HG03565 (cell line): ENCODE results near the gene SMIM33.
A peak's percentile ranks its signal among the peaks of the same experiment; 100 is the strongest.
"Not testable (repeated sequence)": the region's sequence is repeated elsewhere in the genome, so short reads cannot be mapped to it uniquely, and the experiment has no call there.

Experiments used
- ATAC-seq: cut with Tn5 transposase; IDR thresholded peaks from one replicate; pipeline ENCODE4 v1.9.1; 2021; ENCODE audit warnings: mild to moderate bottlenecking, moderate library complexity; ENCODE audit not compliant: unreplicated experiment

Gene SMIM33

GRCh38 chr5:139456776-139457175 lies 14.0 kb upstream of the SMIM33 start:
- ATAC-seq: no peak

- no peak for ATAC-seq
Observed at GRCh38 chr5:139457241-139457640, 13.6 kb upstream of the SMIM33 start.

GRCh38 chr5:139457653-139458306 lies 13.0 kb upstream of the SMIM33 start:
- ATAC-seq: no peak

GRCh38 chr5:139458580-139459407 lies 12.0 kb upstream of the SMIM33 start:
- peak; percentile 41 for ATAC-seq

- no peak for ATAC-seq
Observed at GRCh38 chr5:139459451-139459934, 11.3 kb upstream of the SMIM33 start.

GRCh38 chr5:139460455-139460854 lies 10.3 kb upstream of the SMIM33 start:
- ATAC-seq: no peak

GRCh38 chr5:139461176-139461575 lies 9.6 kb upstream of the SMIM33 start:
- ATAC-seq: no peak

GRCh38 chr5:139461698-139462097 lies 9.1 kb upstream of the SMIM33 start:
- ATAC-seq: no peak

- no peak for ATAC-seq
Observed at GRCh38 chr5:139462586-139463276, 8.1 kb upstream of the SMIM33 start, which contains the start of gene ECSCR. Gene ECSCR, minus strand, starts transcription at chr5:139462743. Its CDS starts 73 bp downstream, at chr5:139462670.

- no peak for ATAC-seq
Observed at GRCh38 chr5:139468421-139468931, 2.3 kb upstream of the SMIM33 start.

- no peak for ATAC-seq
Observed at GRCh38 chr5:139472386-139473030, 1.7 kb downstream of the SMIM33 start.

- no peak for ATAC-seq
Observed at GRCh38 chr5:139473105-139473504, 2.3 kb downstream of the SMIM33 start.

GRCh38 chr5:139473565-139473964 lies 2.8 kb downstream of the SMIM33 start:
- ATAC-seq: no peak

GRCh38 chr5:139474890-139475791 lies 4.3 kb downstream of the SMIM33 start:
- ATAC-seq: no peak

- no peak for ATAC-seq
Observed at GRCh38 chr5:139475865-139476617, 5.2 kb downstream of the SMIM33 start.

GRCh38 chr5:139478657-139479423 lies 8.0 kb downstream of the SMIM33 start:
- not testable (repeated sequence) for ATAC-seq

GRCh38 chr5:139479729-139480128 lies 8.9 kb downstream of the SMIM33 start:
- ATAC-seq: not testable (repeated sequence)

- no peak for ATAC-seq
Observed at GRCh38 chr5:139481122-139481533, 10.3 kb downstream of the SMIM33 start.
